ENCODE results near the gene PANK4. TPM values are rescaled to one million over a fixed set of nuclear protein-coding genes. Genes with fewer than 3 reads are reported as not detected.

Gene PANK4
- total and polyA plus RNA-seq, 9 of the 15 experiments (the other 6 are each of a cell fraction or from before 2014, with no cell fraction given): 0.93 to 55.6 (median 31.5) TPM

DNA sequence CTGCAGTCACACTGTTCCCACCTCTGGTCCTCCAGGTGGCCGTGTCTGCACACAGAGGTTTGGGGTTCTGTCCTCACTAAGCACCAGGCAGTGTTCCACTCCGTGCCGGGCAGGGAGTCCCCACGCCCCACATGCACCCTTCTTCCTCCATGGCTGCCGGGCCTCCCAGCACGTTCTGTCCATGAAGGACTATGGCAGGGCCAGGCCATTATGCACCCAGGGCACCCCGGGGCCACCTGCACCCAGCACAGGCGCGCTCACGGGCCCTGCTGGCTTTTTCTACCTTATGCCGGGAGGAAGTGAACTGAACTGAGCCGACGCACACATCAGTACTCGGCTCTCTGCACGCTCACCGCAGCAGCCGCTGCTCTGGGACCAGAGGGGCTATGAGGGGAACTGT is 10.3 kb downstream of the PANK4 start (continued):
- TF ChIP-seq ZFPM2 (CRISPR knock-in tag; IDR thresholded peaks at IDR 0.05) (no peak), GTF2E2 (tag; IDR thresholded peaks at IDR 0.05) (no peak), TCFL5 (CRISPR knock-in tag; conservative IDR thresholded peaks at IDR 0.05) (no peak), ZNF57 (CRISPR knock-in tag; IDR thresholded peaks at IDR 0.05) (no peak), CREBBP (IDR thresholded peaks at IDR 0.05; ENCODE audit: low read depth, low read length) (no peak), RBM22 (IDR thresholded peaks at IDR 0.05; ENCODE audit: low read depth, low read length, poor library complexity, severe bottlenecking) (peak; percentile 32), PRPF4 (IDR thresholded peaks at IDR 0.05; ENCODE audit: insufficient read depth, low read depth, low read length, poor library complexity, severe bottlenecking) (no peak)
- TF ChIP-seq, protein P1, sequence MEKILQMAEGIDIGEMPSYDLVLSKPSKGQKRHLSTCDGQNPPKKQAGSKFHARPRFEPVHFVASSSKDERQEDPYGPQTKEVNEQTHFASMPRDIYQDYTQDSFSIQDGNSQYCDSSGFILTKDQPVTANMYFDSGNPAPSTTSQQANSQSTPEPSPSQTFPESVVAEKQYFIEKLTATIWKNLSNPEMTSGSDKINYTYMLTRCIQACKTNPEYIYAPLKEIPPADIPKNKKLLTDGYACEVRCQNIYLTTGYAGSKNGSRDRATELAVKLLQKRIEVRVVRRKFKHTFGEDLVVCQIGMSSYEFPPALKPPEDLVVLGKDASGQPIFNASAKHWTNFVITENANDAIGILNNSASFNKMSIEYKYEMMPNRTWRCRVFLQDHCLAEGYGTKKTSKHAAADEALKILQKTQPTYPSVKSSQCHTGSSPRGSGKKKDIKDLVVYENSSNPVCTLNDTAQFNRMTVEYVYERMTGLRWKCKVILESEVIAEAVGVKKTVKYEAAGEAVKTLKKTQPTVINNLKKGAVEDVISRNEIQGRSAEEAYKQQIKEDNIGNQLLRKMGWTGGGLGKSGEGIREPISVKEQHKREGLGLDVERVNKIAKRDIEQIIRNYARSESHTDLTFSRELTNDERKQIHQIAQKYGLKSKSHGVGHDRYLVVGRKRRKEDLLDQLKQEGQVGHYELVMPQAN (IDR thresholded peaks at IDR 0.05; ENCODE audit: borderline replicate concordance): no peak
- TF ChIP-seq, protein P2, sequence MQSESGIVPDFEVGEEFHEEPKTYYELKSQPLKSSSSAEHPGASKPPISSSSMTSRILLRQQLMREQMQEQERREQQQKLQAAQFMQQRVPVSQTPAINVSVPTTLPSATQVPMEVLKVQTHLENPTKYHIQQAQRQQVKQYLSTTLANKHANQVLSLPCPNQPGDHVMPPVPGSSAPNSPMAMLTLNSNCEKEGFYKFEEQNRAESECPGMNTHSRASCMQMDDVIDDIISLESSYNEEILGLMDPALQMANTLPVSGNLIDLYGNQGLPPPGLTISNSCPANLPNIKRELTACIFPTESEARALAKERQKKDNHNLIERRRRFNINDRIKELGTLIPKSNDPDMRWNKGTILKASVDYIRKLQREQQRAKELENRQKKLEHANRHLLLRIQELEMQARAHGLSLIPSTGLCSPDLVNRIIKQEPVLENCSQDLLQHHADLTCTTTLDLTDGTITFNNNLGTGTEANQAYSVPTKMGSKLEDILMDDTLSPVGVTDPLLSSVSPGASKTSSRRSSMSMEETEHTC (IDR thresholded peaks at IDR 0.05): no peak
- TF ChIP-seq, protein P3, sequence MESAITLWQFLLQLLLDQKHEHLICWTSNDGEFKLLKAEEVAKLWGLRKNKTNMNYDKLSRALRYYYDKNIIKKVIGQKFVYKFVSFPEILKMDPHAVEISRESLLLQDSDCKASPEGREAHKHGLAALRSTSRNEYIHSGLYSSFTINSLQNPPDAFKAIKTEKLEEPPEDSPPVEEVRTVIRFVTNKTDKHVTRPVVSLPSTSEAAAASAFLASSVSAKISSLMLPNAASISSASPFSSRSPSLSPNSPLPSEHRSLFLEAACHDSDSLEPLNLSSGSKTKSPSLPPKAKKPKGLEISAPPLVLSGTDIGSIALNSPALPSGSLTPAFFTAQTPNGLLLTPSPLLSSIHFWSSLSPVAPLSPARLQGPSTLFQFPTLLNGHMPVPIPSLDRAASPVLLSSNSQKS (CRISPR knock-in tag; IDR thresholded peaks at IDR 0.05): no peak
- TF ChIP-seq, protein P4, sequence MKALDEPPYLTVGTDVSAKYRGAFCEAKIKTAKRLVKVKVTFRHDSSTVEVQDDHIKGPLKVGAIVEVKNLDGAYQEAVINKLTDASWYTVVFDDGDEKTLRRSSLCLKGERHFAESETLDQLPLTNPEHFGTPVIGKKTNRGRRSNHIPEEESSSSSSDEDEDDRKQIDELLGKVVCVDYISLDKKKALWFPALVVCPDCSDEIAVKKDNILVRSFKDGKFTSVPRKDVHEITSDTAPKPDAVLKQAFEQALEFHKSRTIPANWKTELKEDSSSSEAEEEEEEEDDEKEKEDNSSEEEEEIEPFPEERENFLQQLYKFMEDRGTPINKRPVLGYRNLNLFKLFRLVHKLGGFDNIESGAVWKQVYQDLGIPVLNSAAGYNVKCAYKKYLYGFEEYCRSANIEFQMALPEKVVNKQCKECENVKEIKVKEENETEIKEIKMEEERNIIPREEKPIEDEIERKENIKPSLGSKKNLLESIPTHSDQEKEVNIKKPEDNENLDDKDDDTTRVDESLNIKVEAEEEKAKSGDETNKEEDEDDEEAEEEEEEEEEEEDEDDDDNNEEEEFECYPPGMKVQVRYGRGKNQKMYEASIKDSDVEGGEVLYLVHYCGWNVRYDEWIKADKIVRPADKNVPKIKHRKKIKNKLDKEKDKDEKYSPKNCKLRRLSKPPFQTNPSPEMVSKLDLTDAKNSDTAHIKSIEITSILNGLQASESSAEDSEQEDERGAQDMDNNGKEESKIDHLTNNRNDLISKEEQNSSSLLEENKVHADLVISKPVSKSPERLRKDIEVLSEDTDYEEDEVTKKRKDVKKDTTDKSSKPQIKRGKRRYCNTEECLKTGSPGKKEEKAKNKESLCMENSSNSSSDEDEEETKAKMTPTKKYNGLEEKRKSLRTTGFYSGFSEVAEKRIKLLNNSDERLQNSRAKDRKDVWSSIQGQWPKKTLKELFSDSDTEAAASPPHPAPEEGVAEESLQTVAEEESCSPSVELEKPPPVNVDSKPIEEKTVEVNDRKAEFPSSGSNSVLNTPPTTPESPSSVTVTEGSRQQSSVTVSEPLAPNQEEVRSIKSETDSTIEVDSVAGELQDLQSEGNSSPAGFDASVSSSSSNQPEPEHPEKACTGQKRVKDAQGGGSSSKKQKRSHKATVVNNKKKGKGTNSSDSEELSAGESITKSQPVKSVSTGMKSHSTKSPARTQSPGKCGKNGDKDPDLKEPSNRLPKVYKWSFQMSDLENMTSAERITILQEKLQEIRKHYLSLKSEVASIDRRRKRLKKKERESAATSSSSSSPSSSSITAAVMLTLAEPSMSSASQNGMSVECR (CRISPR knock-in tag; IDR thresholded peaks at IDR 0.05): no peak
- TF ChIP-seq, protein P5, sequence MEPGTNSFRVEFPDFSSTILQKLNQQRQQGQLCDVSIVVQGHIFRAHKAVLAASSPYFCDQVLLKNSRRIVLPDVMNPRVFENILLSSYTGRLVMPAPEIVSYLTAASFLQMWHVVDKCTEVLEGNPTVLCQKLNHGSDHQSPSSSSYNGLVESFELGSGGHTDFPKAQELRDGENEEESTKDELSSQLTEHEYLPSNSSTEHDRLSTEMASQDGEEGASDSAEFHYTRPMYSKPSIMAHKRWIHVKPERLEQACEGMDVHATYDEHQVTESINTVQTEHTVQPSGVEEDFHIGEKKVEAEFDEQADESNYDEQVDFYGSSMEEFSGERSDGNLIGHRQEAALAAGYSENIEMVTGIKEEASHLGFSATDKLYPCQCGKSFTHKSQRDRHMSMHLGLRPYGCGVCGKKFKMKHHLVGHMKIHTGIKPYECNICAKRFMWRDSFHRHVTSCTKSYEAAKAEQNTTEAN (CRISPR knock-in tag; IDR thresholded peaks at IDR 0.05): no peak
